NCI-H748 treated with DMSO at 0.1 percent for 48 hours (cell line): ENCODE data around the gene IMMP2L.

ENCODE experiments used
- DNase-seq: peaks from one replicate; lab custom pipeline; 2025; lab: John Stamatoyannopoulos, UW

The IMMP2L gene

GRCh38 chr7:110929480-110930249, 632.6 kb downstream of the IMMP2L start:
- no peak for DNase-seq

GRCh38 chr7:110922906-110923305, 639.4 kb downstream of the IMMP2L start:
- no peak for DNase-seq

GRCh38 chr7:110921595-110922151, 640.6 kb downstream of the IMMP2L start:
- no peak for DNase-seq

- no peak for DNase-seq
Observed at GRCh38 chr7:110918949-110919548, 643.2 kb downstream of the IMMP2L start.

- no peak for DNase-seq
Observed at GRCh38 chr7:110914263-110914662, 648.0 kb downstream of the IMMP2L start.

GRCh38 chr7:110911632-110912031, 650.7 kb downstream of the IMMP2L start:
- DNase-seq: no peak

GRCh38 chr7:110909117-110909516, 653.2 kb downstream of the IMMP2L start:
- no peak for DNase-seq

- no peak for DNase-seq
Observed at GRCh38 chr7:110905773-110906566, 656.3 kb downstream of the IMMP2L start.

GRCh38 chr7:110898516-110898915, 663.8 kb downstream of the IMMP2L start:
- no peak for DNase-seq

GRCh38 chr7:110897538-110897937, 664.8 kb downstream of the IMMP2L start:
- no peak for DNase-seq

- DNase-seq: no peak
Observed at GRCh38 chr7:110894111-110894510, 668.2 kb downstream of the IMMP2L start.

- DNase-seq: no peak
Observed at GRCh38 chr7:110891197-110891596, 671.1 kb downstream of the IMMP2L start.

- DNase-seq: no peak
Observed at GRCh38 chr7:110890101-110890500, 672.2 kb downstream of the IMMP2L start.

- no peak for DNase-seq
Observed at GRCh38 chr7:110889335-110889734, 673.0 kb downstream of the IMMP2L start.

- DNase-seq: no peak
Observed at GRCh38 chr7:110888641-110889040, 673.7 kb downstream of the IMMP2L start.

GRCh38 chr7:110885474-110885873, 676.8 kb downstream of the IMMP2L start:
- DNase-seq: no peak

- no peak for DNase-seq
Observed at GRCh38 chr7:110881721-110882120, 680.6 kb downstream of the IMMP2L start.

GRCh38 chr7:110880971-110881370, 681.3 kb downstream of the IMMP2L start:
- no peak for DNase-seq

GRCh38 chr7:110877016-110877415, 685.3 kb downstream of the IMMP2L start:
- no peak for DNase-seq

- no peak for DNase-seq
Observed at GRCh38 chr7:110875346-110875745, 686.9 kb downstream of the IMMP2L start.

GRCh38 chr7:110871856-110872255, 690.4 kb downstream of the IMMP2L start:
- DNase-seq: no peak

GRCh38 chr7:110870926-110871325, 691.4 kb downstream of the IMMP2L start:
- DNase-seq: no peak

GRCh38 chr7:110868458-110868857, 693.8 kb downstream of the IMMP2L start:
- DNase-seq: no peak
